Aortic smooth muscle cell (primary cell): ENCODE data around the gene FAM221A. TPM values are rescaled to one million over a fixed set of nuclear protein-coding genes. Genes with fewer than 3 reads are reported as not detected.

Experiments
- total RNA-seq: library from RNA; depleted of rRNA; stranded (reverse); fragments of >200 nt; gene quantifications from 2 replicates; pipeline ENCODE4 v1.2.3, GENCODE V29; 2014

The FAM221A gene
- 0.68 and 1.5 TPM in 2 replicates for total RNA-seq

GRCh38 chr7:23679898-23680413 lies at the start of gene FAM221A:
Gene FAM221A (plus strand): TSS chr7:23680199. CDS start chr7:23680219, 20 bp downstream.

GRCh38 chr7:23710000-23710399 lies 30.0 kb downstream of the FAM221A start, which contains the start of gene STK31:
Gene STK31 (plus strand): TSS chr7:23710219. CDS start chr7:23710286, 67 bp downstream.

Other genes starting within 250 kb of the FAM221A start
- gene IGF2BP3, start 209.7 kb upstream of the FAM221A start, total RNA-seq: 17.6 and 17.9 TPM in 2 replicates
- gene TRA2A, start 148.2 kb upstream of the FAM221A start, total RNA-seq: 29.5 and 36.6 TPM in 2 replicates
- gene CCDC126, start 82.8 kb upstream of the FAM221A start, total RNA-seq: 9.5 and 9.8 TPM in 2 replicates
- gene STK31, start 30.0 kb downstream of the FAM221A start, total RNA-seq: not detected in 2 replicates